ENCODE data around the gene PROSER3.

The PROSER3 gene

GRCh38 chr19:35715981-35716800 is 41.8 kb upstream of the PROSER3 start:
- Histone ChIP-seq H3K27ac (ENCODE audit: insufficient read depth, low read depth, low read length, poor library complexity, severe bottlenecking) (peak overlapping the region; percentile 87), H3K4me3 (ENCODE audit: insufficient read depth, low read depth, low read length) (peak overlapping the region; percentile 66), H3K27me3 (ENCODE audit: control insufficient read depth, insufficient read depth, low read length, poor library complexity, severe bottlenecking) (peaks cover 29% of the 10 kb centered on the region), H3K9me3 (ENCODE audit: control insufficient read depth, low read length) (no peaks in the 10 kb centered on the region), H3K4me1 (ENCODE audit: control insufficient read depth, insufficient read depth, low read length) (peaks cover 27% of the 10 kb centered on the region), H3K36me3 (ENCODE audit: control insufficient read depth, insufficient read depth, low read length) (peaks cover 6% of the 10 kb centered on the region)
- WGBS, 2 experiments = 5% methylated on average over 52 of the region's 52 CpGs

- Histone ChIP-seq H3K9me3 (ENCODE audit: control insufficient read depth, low read length) (no peaks in the 10 kb centered on the region), H3K4me3 (ENCODE audit: insufficient read depth, low read depth, low read length) (peak overlapping the region; percentile 66), H3K27ac (ENCODE audit: insufficient read depth, low read depth, low read length, poor library complexity, severe bottlenecking) (peak overlapping the region; percentile 87), H3K4me1 (ENCODE audit: control insufficient read depth, insufficient read depth, low read length) (peaks cover 27% of the 10 kb centered on the region), H3K36me3 (ENCODE audit: control insufficient read depth, insufficient read depth, low read length) (peaks cover 6% of the 10 kb centered on the region), H3K27me3 (ENCODE audit: control insufficient read depth, insufficient read depth, low read length, poor library complexity, severe bottlenecking) (peaks cover 29% of the 10 kb centered on the region)
- 0% methylated on average over 77 of the region's 77 CpGs for WGBS, 2 experiments
Observed at GRCh38 chr19:35716801-35717664, 40.9 kb upstream of the PROSER3 start.

- peak within 1 kb of the TSS; percentile 87 for H3K27ac ChIP-seq (ENCODE audit: insufficient read depth, low read depth, low read length, poor library complexity, severe bottlenecking)
- 0% methylated on average over 99 to 107 of the region's 109 CpGs for WGBS, 2 experiments
- H3K36me3 ChIP-seq (ENCODE audit: control insufficient read depth, insufficient read depth, low read length) = peaks cover 13% of the 10 kb centered on the region
- H3K27me3 ChIP-seq (ENCODE audit: control insufficient read depth, insufficient read depth, low read length, poor library complexity, severe bottlenecking) = peaks cover 29% of the 10 kb centered on the region
- H3K4me3 ChIP-seq (ENCODE audit: insufficient read depth, low read depth, low read length) = peak within 1 kb of the TSS; percentile 70
- peaks cover 27% of the 10 kb centered on the region for H3K4me1 ChIP-seq (ENCODE audit: control insufficient read depth, insufficient read depth, low read length)
- no peaks in the 10 kb centered on the region for H3K9me3 ChIP-seq (ENCODE audit: control insufficient read depth, low read length)
Observed at GRCh38 chr19:35717665-35718344, 40.2 kb upstream of the PROSER3 start, which contains the start of gene KMT2B. KMT2B (plus strand) TSS chr19:35718003; CDS start chr19:35718019, 16 bp downstream.

- WGBS, 2 experiments = 4% methylated on average over 42 of the region's 42 CpGs
- peaks cover 27% of the 10 kb centered on the region for H3K4me1 ChIP-seq (ENCODE audit: control insufficient read depth, insufficient read depth, low read length)
- no peak overlapping the region for H3K27ac ChIP-seq (ENCODE audit: insufficient read depth, low read depth, low read length, poor library complexity, severe bottlenecking)
Observed at GRCh38 chr19:35718345-35719041, 39.5 kb upstream of the PROSER3 start.

GRCh38 chr19:35719402-35720162 is 38.4 kb upstream of the PROSER3 start:
- Histone ChIP-seq H3K4me1 (ENCODE audit: control insufficient read depth, insufficient read depth, low read length) (peaks cover 22% of the 10 kb centered on the region), H3K9me3 (ENCODE audit: control insufficient read depth, low read length) (no peaks in the 10 kb centered on the region), H3K36me3 (ENCODE audit: control insufficient read depth, insufficient read depth, low read length) (peaks cover 30% of the 10 kb centered on the region), H3K27me3 (ENCODE audit: control insufficient read depth, insufficient read depth, low read length, poor library complexity, severe bottlenecking) (peaks cover 15% of the 10 kb centered on the region), H3K4me3 (ENCODE audit: insufficient read depth, low read depth, low read length) (peak overlapping the region; percentile 70), H3K27ac (ENCODE audit: insufficient read depth, low read depth, low read length, poor library complexity, severe bottlenecking) (no peak overlapping the region)
- WGBS, 2 experiments = 93 to 94% methylated on average over 32 of the region's 32 CpGs

More at GRCh38 chr19:35718345-35719041, 39.5 kb upstream of the PROSER3 start:
- Histone ChIP-seq H3K4me3 (ENCODE audit: insufficient read depth, low read depth, low read length) (peak overlapping the region; percentile 70), H3K36me3 (ENCODE audit: control insufficient read depth, insufficient read depth, low read length) (peaks cover 20% of the 10 kb centered on the region), H3K9me3 (ENCODE audit: control insufficient read depth, low read length) (no peaks in the 10 kb centered on the region), H3K27me3 (ENCODE audit: control insufficient read depth, insufficient read depth, low read length, poor library complexity, severe bottlenecking) (peaks cover 23% of the 10 kb centered on the region)

GRCh38 chr19:35720163-35720524 is 37.8 kb upstream of the PROSER3 start:
- Histone ChIP-seq H3K4me3 (ENCODE audit: insufficient read depth, low read depth, low read length) (no peak overlapping the region), H3K36me3 (ENCODE audit: control insufficient read depth, insufficient read depth, low read length) (peaks cover 35% of the 10 kb centered on the region), H3K27me3 (ENCODE audit: control insufficient read depth, insufficient read depth, low read length, poor library complexity, severe bottlenecking) (peaks cover 9% of the 10 kb centered on the region), H3K4me1 (ENCODE audit: control insufficient read depth, insufficient read depth, low read length) (peaks cover 17% of the 10 kb centered on the region), H3K9me3 (ENCODE audit: control insufficient read depth, low read length) (no peaks in the 10 kb centered on the region), H3K27ac (ENCODE audit: insufficient read depth, low read depth, low read length, poor library complexity, severe bottlenecking) (no peak overlapping the region)
- 94 to 98% methylated on average over 9 of the region's 9 CpGs for WGBS, 2 experiments

- 93 to 95% methylated on average over 17 of the region's 17 CpGs for whole genome bisulfite sequencing, 2 experiments
- Histone ChIP-seq H3K27ac (ENCODE audit: insufficient read depth, low read depth, low read length, poor library complexity, severe bottlenecking) (no peak overlapping the region), H3K4me1 (ENCODE audit: control insufficient read depth, insufficient read depth, low read length) (peaks cover 12% of the 10 kb centered on the region), H3K4me3 (ENCODE audit: insufficient read depth, low read depth, low read length) (no peak overlapping the region), H3K36me3 (ENCODE audit: control insufficient read depth, insufficient read depth, low read length) (peaks cover 40% of the 10 kb centered on the region), H3K9me3 (ENCODE audit: control insufficient read depth, low read length) (no peaks in the 10 kb centered on the region), H3K27me3 (ENCODE audit: control insufficient read depth, insufficient read depth, low read length, poor library complexity, severe bottlenecking) (peaks cover 4% of the 10 kb centered on the region)
Observed at GRCh38 chr19:35720648-35721047, 37.3 kb upstream of the PROSER3 start.

GRCh38 chr19:35721374-35721773 is 36.6 kb upstream of the PROSER3 start:
- Histone ChIP-seq H3K4me3 (ENCODE audit: insufficient read depth, low read depth, low read length) (no peak overlapping the region), H3K27ac (ENCODE audit: insufficient read depth, low read depth, low read length, poor library complexity, severe bottlenecking) (no peak overlapping the region), H3K4me1 (ENCODE audit: control insufficient read depth, insufficient read depth, low read length) (peaks cover 7% of the 10 kb centered on the region), H3K36me3 (ENCODE audit: control insufficient read depth, insufficient read depth, low read length) (peaks cover 44% of the 10 kb centered on the region), H3K9me3 (ENCODE audit: control insufficient read depth, low read length) (no peaks in the 10 kb centered on the region), H3K27me3 (ENCODE audit: control insufficient read depth, insufficient read depth, low read length, poor library complexity, severe bottlenecking) (no peaks in the 10 kb centered on the region)
- WGBS, 2 experiments = 97 to 98% methylated on average over 16 of the region's 16 CpGs

GRCh38 chr19:35722461-35722860 is 35.5 kb upstream of the PROSER3 start:
- Histone ChIP-seq H3K36me3 (ENCODE audit: control insufficient read depth, insufficient read depth, low read length) (peaks cover 48% of the 10 kb centered on the region), H3K4me3 (ENCODE audit: insufficient read depth, low read depth, low read length) (no peak overlapping the region), H3K27me3 (ENCODE audit: control insufficient read depth, insufficient read depth, low read length, poor library complexity, severe bottlenecking) (no peaks in the 10 kb centered on the region), H3K4me1 (ENCODE audit: control insufficient read depth, insufficient read depth, low read length) (peaks cover 7% of the 10 kb centered on the region), H3K9me3 (ENCODE audit: control insufficient read depth, low read length) (no peaks in the 10 kb centered on the region), H3K27ac (ENCODE audit: insufficient read depth, low read depth, low read length, poor library complexity, severe bottlenecking) (no peak overlapping the region)
- 97% methylated on average over 14 of the region's 14 CpGs for WGBS, 2 experiments
